DOHH2 (cell line): ENCODE measurements around the gene IMMP2L.

Experiments used
- H3F3A ChIP-seq: fragments of 200-600 bp; sonication (generic), shearing (Covaris generic); 2 replicates; pipeline ENCODE4 v1.6.0; 2016; ENCODE audit warnings: antibody characterized with exemption, mild to moderate bottlenecking; ENCODE audit not compliant: control insufficient read depth, insufficient read depth
- H3K27ac ChIP-seq: fragments of 200-600 bp; sonication (generic); 2 replicates; pipeline ENCODE4 v1.5.1; 2014; ENCODE audit warnings: low read depth, mild to moderate bottlenecking, low read length, moderate library complexity
- H3K27me3 ChIP-seq: fragments of 200-600 bp; sonication (generic); 2 replicates; pipeline ENCODE4 v1.6.1; 2014; ENCODE audit warnings: mild to moderate bottlenecking, low read length, mixed read lengths; ENCODE audit not compliant: control insufficient read depth
- H3K36me3 ChIP-seq: fragments of 200-600 bp; sonication (generic); 2 replicates; pipeline ENCODE4 v1.6.1; 2014; ENCODE audit warnings: mild to moderate bottlenecking, low read length, moderate library complexity, mixed read lengths; ENCODE audit not compliant: control insufficient read depth
- H3K4me1 ChIP-seq: fragments of 200-600 bp; sonication (generic); 2 replicates; pipeline ENCODE4 v1.6.1; 2014; ENCODE audit warnings: mild to moderate bottlenecking, low read length, mixed read lengths; ENCODE audit not compliant: control insufficient read depth
- H3K4me2 ChIP-seq: fragments of 200-600 bp; sonication (generic); 2 replicates; pipeline ENCODE4 v1.6.0; 2014; ENCODE audit warnings: mild to moderate bottlenecking, low read length, moderate library complexity
- H3K4me3 ChIP-seq: fragments of 200-600 bp; sonication (generic); 2 replicates; pipeline ENCODE4 v1.5.1; 2014; ENCODE audit warnings: mild to moderate bottlenecking, low read length, mixed read lengths
- H3K79me2 ChIP-seq: fragments of 200-600 bp; sonication (generic); 2 replicates; pipeline ENCODE4 v1.6.1; 2014; ENCODE audit warnings: mild to moderate bottlenecking, low read length, mixed read lengths; ENCODE audit not compliant: control insufficient read depth
- H3K9me2 ChIP-seq: fragments of 200-600 bp; sonication (generic); replicated peaks from 2 replicates; pipeline ENCODE4 v1.6.1; 2014; ENCODE audit warnings: mild to moderate bottlenecking, low read length, mixed read lengths; ENCODE audit not compliant: control insufficient read depth
- H3K9me3 ChIP-seq: fragments of 200-600 bp; sonication (generic); 2 replicates; pipeline ENCODE4 v1.6.1; 2014; ENCODE audit warnings: antibody characterized with exemption, low read length, mixed read lengths; ENCODE audit not compliant: control insufficient read depth, insufficient read depth
- H4K20me1 ChIP-seq: fragments of 200-600 bp; sonication (generic); 2 replicates; pipeline ENCODE4 v1.6.0; 2014; ENCODE audit warnings: low read depth, mild to moderate bottlenecking, antibody characterized with exemption, low read length, moderate library complexity; ENCODE audit not compliant: control insufficient read depth, insufficient read depth
- CTCF ChIP-seq: fragments of 200-600 bp; sonication (generic); IDR thresholded peaks from one replicate; pipeline ENCODE4 v1.5.1; 2014; ENCODE audit warnings: antibody characterized with exemption, mild to moderate bottlenecking, low read depth, low read length; ENCODE audit not compliant: poor library complexity, severe bottlenecking
- EZH2phosphoT487 ChIP-seq: fragments of 200-600 bp; sonication (generic); IDR thresholded peaks from 2 replicates; pipeline ENCODE4 v1.6.1; 2017; ENCODE audit warnings: borderline replicate concordance, mild to moderate bottlenecking, antibody characterized with exemption, low read length, moderate library complexity, mixed read lengths

The IMMP2L gene

GRCh38 chr7:111517549-111517951, 44.7 kb downstream of the IMMP2L start:
- no peaks in the 10 kb centered on the region for H3K9me3 ChIP-seq

GRCh38 chr7:111516612-111517011, 45.7 kb downstream of the IMMP2L start:
- Histone ChIP-seq H3K27me3 (no peaks in the 10 kb centered on the region), H3K4me1 (no peaks in the 10 kb centered on the region), H3K79me2 (no peaks in the 10 kb centered on the region), H3K36me3 (peaks cover 19% of the 10 kb centered on the region), H3K4me2 (no peak overlapping the region), H4K20me1 (no peaks in the 10 kb centered on the region), H3F3A (no peaks in the 10 kb centered on the region), H3K4me3 (no peak overlapping the region), H3K27ac (no peak overlapping the region), H3K9me2 (no peaks in the 10 kb centered on the region), H3K9me3 (no peaks in the 10 kb centered on the region)
- no peak for TF ChIP-seq EZH2phosphoT487
- TF ChIP-seq CTCF = no peak

More at GRCh38 chr7:111517549-111517951, 44.7 kb downstream of the IMMP2L start:
- Histone ChIP-seq H3K27ac (no peak overlapping the region), H3K9me2 (no peaks in the 10 kb centered on the region), H3K4me2 (no peak overlapping the region), H3K36me3 (peaks cover 25% of the 10 kb centered on the region), H3K4me3 (no peak overlapping the region), H3F3A (no peaks in the 10 kb centered on the region), H4K20me1 (no peaks in the 10 kb centered on the region), H3K79me2 (no peaks in the 10 kb centered on the region), H3K27me3 (no peaks in the 10 kb centered on the region), H3K4me1 (no peaks in the 10 kb centered on the region)
- TF ChIP-seq EZH2phosphoT487 (no peak), CTCF (no peak)

- no peaks in the 10 kb centered on the region for H3K4me1 ChIP-seq
- no peaks in the 10 kb centered on the region for H3F3A ChIP-seq
- no peaks in the 10 kb centered on the region for H3K9me2 ChIP-seq
- no peaks in the 10 kb centered on the region for H3K27me3 ChIP-seq
- TF ChIP-seq EZH2phosphoT487 (no peak), CTCF (no peak)
- no peak overlapping the region for H3K4me2 ChIP-seq
- H4K20me1 ChIP-seq = no peaks in the 10 kb centered on the region
- no peaks in the 10 kb centered on the region for H3K79me2 ChIP-seq
- no peak overlapping the region for H3K27ac ChIP-seq
- H3K36me3 ChIP-seq = peaks cover 4% of the 10 kb centered on the region; the same call in 1 of the 2 replicates
- H3K9me3 ChIP-seq = no peaks in the 10 kb centered on the region
- H3K4me3 ChIP-seq = no peak overlapping the region
Observed at GRCh38 chr7:111513566-111513965, 48.7 kb downstream of the IMMP2L start.
